GM04504 (cell line): ENCODE measurements around the gene CALN1.

Experiments used
- DNase-seq: peaks from one replicate; pipeline ENCODE4 v3.0.0-alpha.2; 2012; ENCODE audit warnings: low read depth

CALN1 gene

GRCh38 chr7:72325561-72325960 lies 86.6 kb downstream of the CALN1 start:
- DNase-seq: no peak

- DNase-seq: no peak
These were observed 90.5 kb downstream of the CALN1 start for GRCh38 chr7:72321637-72322036.

- no peak for DNase-seq
These were observed 91.1 kb downstream of the CALN1 start for GRCh38 chr7:72321081-72321480.

GRCh38 chr7:72317341-72317740 lies 94.8 kb downstream of the CALN1 start:
- DNase-seq: no peak

GRCh38 chr7:72316148-72316547 lies 96.0 kb downstream of the CALN1 start:
- DNase-seq: no peak

- no peak for DNase-seq
These were observed 98.2 kb downstream of the CALN1 start for GRCh38 chr7:72313906-72314305.

- no peak for DNase-seq
These were observed 101.8 kb downstream of the CALN1 start for GRCh38 chr7:72310301-72310700.

- DNase-seq: no peak
These were observed 102.7 kb downstream of the CALN1 start for GRCh38 chr7:72309476-72309875.

- DNase-seq: no peak
These were observed 103.2 kb downstream of the CALN1 start for GRCh38 chr7:72308986-72309385.

GRCh38 chr7:72307566-72307965 lies 104.6 kb downstream of the CALN1 start:
- no peak for DNase-seq

- DNase-seq: no peak
These were observed 113.2 kb downstream of the CALN1 start for GRCh38 chr7:72298912-72299311.

- DNase-seq: no peak
These were observed 114.0 kb downstream of the CALN1 start for GRCh38 chr7:72298091-72298490.

- DNase-seq: no peak
These were observed 114.5 kb downstream of the CALN1 start for GRCh38 chr7:72297636-72298035.

- no peak for DNase-seq
These were observed 119.3 kb downstream of the CALN1 start for GRCh38 chr7:72292794-72293193.

GRCh38 chr7:72292118-72292517 lies 120.0 kb downstream of the CALN1 start:
- DNase-seq: no peak

GRCh38 chr7:72286519-72286918 lies 125.6 kb downstream of the CALN1 start:
- no peak for DNase-seq

- no peak for DNase-seq
These were observed 128.8 kb downstream of the CALN1 start for GRCh38 chr7:72283309-72283708.

GRCh38 chr7:72281308-72281707 lies 130.8 kb downstream of the CALN1 start:
- DNase-seq: no peak

- DNase-seq: no peak
These were observed 132.9 kb downstream of the CALN1 start for GRCh38 chr7:72279203-72279602.

- DNase-seq: no peak
These were observed 133.6 kb downstream of the CALN1 start for GRCh38 chr7:72278550-72278949.

- no peak for DNase-seq
These were observed 136.6 kb downstream of the CALN1 start for GRCh38 chr7:72275382-72276070.

GRCh38 chr7:72272479-72272878 lies 139.7 kb downstream of the CALN1 start:
- no peak for DNase-seq

GRCh38 chr7:72268796-72269195 lies 143.3 kb downstream of the CALN1 start:
- DNase-seq: no peak

GRCh38 chr7:72268090-72268489 lies 144.0 kb downstream of the CALN1 start:
- no peak for DNase-seq
